ENCODE data around the gene CCDC77. TPM values are rescaled to one million over a fixed set of nuclear protein-coding genes. Genes with fewer than 3 reads are reported as not detected.

Gene CCDC77
- total RNA-seq, 1 experiment from 2014 or later = 12.3 TPM

DNA sequence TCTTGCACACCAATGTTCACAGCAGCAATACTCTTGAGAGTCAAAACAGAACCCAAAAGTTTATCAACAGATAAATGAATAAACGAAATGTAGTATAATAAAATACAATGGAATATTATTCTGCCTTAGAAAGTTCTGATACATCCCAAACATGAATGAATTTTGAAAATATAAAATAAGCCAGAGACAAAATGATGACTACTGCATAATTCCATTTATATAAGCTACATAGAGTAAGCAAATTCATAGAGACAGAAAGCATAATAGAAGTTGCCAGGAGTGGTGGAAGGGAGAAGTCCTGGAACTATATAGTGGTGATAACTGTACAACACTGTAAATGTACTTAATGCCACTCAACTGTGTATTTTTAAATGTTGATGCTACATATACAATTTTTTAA is 33.5 kb upstream of the CCDC77 start:
- RAD21 ChIA-PET (ENCODE audit: low non-redundant PET in 1 of 2, low total read pairs in 2 of 2, uncharacterized antibody in 2 of 2, unreplicated experiment in 2 of 2) = no interaction called here
- no peaks in the 10 kb centered on the region for H3K9me2 ChIP-seq (ENCODE audit: insufficient read depth)
- ATAC-seq = no peak
- no peak overlapping the region for H3K9ac ChIP-seq (ENCODE audit: low read length)
- H3K9me3 ChIP-seq (ENCODE audit: control insufficient read depth in 1 of 2, insufficient read depth in 1 of 2, low read depth in 1 of 2, low read length in 2 of 2) = no peaks in the 10 kb centered on the region; a peak in 1 of 4 replicates
- no peak for TF ChIP-seq EZH2phosphoT487 (IDR thresholded peaks at IDR 0.05; ENCODE audit: borderline replicate concordance)
- TF ChIP-seq SRF (IDR thresholded peaks at IDR 0.05; ENCODE audit: low read depth) = no peak
- TF ChIP-seq TCF7L2 (IDR thresholded peaks at IDR 0.05; ENCODE audit: borderline replicate concordance, extremely low read depth, insufficient read depth, insufficient read length) = no peak
- TF ChIP-seq CTCF (IDR thresholded peaks at IDR 0.05 in 2 of 3, conservative IDR thresholded peaks at IDR 0.05 in 1 of 3; ENCODE audit: borderline replicate concordance in 1 of 3, insufficient read depth in 1 of 3, low read depth in 2 of 3, low read length in 2 of 3) = no peak
- no peak for TF ChIP-seq ZNF274 (IDR thresholded peaks at IDR 0.05; ENCODE audit: low read depth, low read length)
- no peak for TF ChIP-seq CBX3 (IDR thresholded peaks at IDR 0.05; ENCODE audit: low read depth)
- TF ChIP-seq POLR2AphosphoS5 (IDR thresholded peaks at IDR 0.05; ENCODE audit: low read depth, low read length) = no peak
- TF ChIP-seq JUND (IDR thresholded peaks at IDR 0.05) = no peak
- TF ChIP-seq, protein P1, sequence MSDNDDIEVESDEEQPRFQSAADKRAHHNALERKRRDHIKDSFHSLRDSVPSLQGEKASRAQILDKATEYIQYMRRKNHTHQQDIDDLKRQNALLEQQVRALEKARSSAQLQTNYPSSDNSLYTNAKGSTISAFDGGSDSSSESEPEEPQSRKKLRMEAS (IDR thresholded peaks at IDR 0.05) = no peak
- no peak for TF ChIP-seq ATF3 (IDR thresholded peaks at IDR 0.05)
- TF ChIP-seq, protein P2, sequence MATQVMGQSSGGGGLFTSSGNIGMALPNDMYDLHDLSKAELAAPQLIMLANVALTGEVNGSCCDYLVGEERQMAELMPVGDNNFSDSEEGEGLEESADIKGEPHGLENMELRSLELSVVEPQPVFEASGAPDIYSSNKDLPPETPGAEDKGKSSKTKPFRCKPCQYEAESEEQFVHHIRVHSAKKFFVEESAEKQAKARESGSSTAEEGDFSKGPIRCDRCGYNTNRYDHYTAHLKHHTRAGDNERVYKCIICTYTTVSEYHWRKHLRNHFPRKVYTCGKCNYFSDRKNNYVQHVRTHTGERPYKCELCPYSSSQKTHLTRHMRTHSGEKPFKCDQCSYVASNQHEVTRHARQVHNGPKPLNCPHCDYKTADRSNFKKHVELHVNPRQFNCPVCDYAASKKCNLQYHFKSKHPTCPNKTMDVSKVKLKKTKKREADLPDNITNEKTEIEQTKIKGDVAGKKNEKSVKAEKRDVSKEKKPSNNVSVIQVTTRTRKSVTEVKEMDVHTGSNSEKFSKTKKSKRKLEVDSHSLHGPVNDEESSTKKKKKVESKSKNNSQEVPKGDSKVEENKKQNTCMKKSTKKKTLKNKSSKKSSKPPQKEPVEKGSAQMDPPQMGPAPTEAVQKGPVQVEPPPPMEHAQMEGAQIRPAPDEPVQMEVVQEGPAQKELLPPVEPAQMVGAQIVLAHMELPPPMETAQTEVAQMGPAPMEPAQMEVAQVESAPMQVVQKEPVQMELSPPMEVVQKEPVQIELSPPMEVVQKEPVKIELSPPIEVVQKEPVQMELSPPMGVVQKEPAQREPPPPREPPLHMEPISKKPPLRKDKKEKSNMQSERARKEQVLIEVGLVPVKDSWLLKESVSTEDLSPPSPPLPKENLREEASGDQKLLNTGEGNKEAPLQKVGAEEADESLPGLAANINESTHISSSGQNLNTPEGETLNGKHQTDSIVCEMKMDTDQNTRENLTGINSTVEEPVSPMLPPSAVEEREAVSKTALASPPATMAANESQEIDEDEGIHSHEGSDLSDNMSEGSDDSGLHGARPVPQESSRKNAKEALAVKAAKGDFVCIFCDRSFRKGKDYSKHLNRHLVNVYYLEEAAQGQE (IDR thresholded peaks at IDR 0.05; ENCODE audit: low read depth) = no peak
- TF ChIP-seq, protein P3, sequence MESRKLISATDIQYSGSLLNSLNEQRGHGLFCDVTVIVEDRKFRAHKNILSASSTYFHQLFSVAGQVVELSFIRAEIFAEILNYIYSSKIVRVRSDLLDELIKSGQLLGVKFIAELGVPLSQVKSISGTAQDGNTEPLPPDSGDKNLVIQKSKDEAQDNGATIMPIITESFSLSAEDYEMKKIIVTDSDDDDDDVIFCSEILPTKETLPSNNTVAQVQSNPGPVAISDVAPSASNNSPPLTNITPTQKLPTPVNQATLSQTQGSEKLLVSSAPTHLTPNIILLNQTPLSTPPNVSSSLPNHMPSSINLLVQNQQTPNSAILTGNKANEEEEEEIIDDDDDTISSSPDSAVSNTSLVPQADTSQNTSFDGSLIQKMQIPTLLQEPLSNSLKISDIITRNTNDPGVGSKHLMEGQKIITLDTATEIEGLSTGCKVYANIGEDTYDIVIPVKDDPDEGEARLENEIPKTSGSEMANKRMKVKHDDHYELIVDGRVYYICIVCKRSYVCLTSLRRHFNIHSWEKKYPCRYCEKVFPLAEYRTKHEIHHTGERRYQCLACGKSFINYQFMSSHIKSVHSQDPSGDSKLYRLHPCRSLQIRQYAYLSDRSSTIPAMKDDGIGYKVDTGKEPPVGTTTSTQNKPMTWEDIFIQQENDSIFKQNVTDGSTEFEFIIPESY (IDR thresholded peaks at IDR 0.05; ENCODE audit: extremely low read depth, insufficient replicate concordance, low read length) = no peak
- TF ChIP-seq YY1 (IDR thresholded peaks at IDR 0.05; ENCODE audit: extremely low read depth, insufficient replicate concordance, low read depth, low read length) = no peak
- CTCF ChIA-PET = no interaction called here
- POLR2A ChIA-PET = no interaction called here
- H3K36me3 ChIP-seq (ENCODE audit: control insufficient read depth in 1 of 2, insufficient read depth in 2 of 2, low read length in 2 of 2) = peaks cover 19 to 27% of the 10 kb centered on the region in 2 experiments; a peak in 3 of 4 replicates
- BruUV-seq (replicated peaks) = no TSS peak
- no peak overlapping the region for H3K4me3 ChIP-seq (replicated peaks in 1 of 2; ENCODE audit: low read depth in 1 of 2, low read length in 2 of 2)
- H3K79me2 ChIP-seq (ENCODE audit: insufficient read depth, low read length) = no peaks in the 10 kb centered on the region
- no peak for DNase-seq (ENCODE audit: low read depth, low spot score)
- no peaks in the 10 kb centered on the region for H3K4me1 ChIP-seq (ENCODE audit: control insufficient read depth in 1 of 2, insufficient read depth in 2 of 2, low read length in 2 of 2)
- 0 out of 2 replicates have a peak, but pooled peaks cover 6% of the 10 kb centered on the region for H4K20me1 ChIP-seq (ENCODE audit: insufficient read depth)
- intact Hi-C loops (cut with micrococcal nuclease) = no loop called here
- no peaks in the 10 kb centered on the region for H3K27me3 ChIP-seq (ENCODE audit: insufficient read depth, low read length)
- H2AFZ ChIP-seq (ENCODE audit: low read depth, low read length, poor library complexity, severe bottlenecking) = no peak overlapping the region
- H3K4me2 ChIP-seq (ENCODE audit: low read length) = no peak overlapping the region
- no peak overlapping the region for H3K27ac ChIP-seq (ENCODE audit: low read depth, low read length)

Measured in HCT116 (cell line).